Adipocyte (in vitro differentiated cells): Measurements from ENCODE around the gene COL13A1.

Experiments used
- DNase-seq: peaks from one replicate; pipeline ENCODE4 v3.0.0-alpha.2; 2015; ENCODE audit warnings: low read depth
- H3K27me3 ChIP-seq: replicated peaks from 2 replicates; pipeline ENCODE4 v1.7.0; 2013; ENCODE audit warnings: mild to moderate bottlenecking, low read length, moderate library complexity; ENCODE audit not compliant: control insufficient read depth, insufficient read depth
- H3K36me3 ChIP-seq: 2 replicates; pipeline ENCODE4 v1.7.0; 2013; ENCODE audit warnings: low read length, mild to moderate bottlenecking, moderate library complexity; ENCODE audit not compliant: control insufficient read depth, insufficient read depth, severe bottlenecking
- H3K4me1 ChIP-seq: 2 replicates; pipeline ENCODE4 v1.7.0; 2013; ENCODE audit warnings: mild to moderate bottlenecking, low read length, moderate library complexity; ENCODE audit not compliant: control insufficient read depth, insufficient read depth
- H3K4me3 ChIP-seq: 2 replicates; pipeline ENCODE4 v1.7.0; 2013; ENCODE audit warnings: mild to moderate bottlenecking, low read length, moderate library complexity
- H3K9ac ChIP-seq: 2 replicates; pipeline ENCODE4 v1.7.0; 2013; ENCODE audit warnings: mild to moderate bottlenecking, low read length, moderate library complexity
- H3K9me3 ChIP-seq: 2 replicates; pipeline ENCODE4 v1.7.0; 2013; ENCODE audit warnings: mild to moderate bottlenecking, low read length, moderate library complexity; ENCODE audit not compliant: control insufficient read depth

The COL13A1 gene

DNA sequence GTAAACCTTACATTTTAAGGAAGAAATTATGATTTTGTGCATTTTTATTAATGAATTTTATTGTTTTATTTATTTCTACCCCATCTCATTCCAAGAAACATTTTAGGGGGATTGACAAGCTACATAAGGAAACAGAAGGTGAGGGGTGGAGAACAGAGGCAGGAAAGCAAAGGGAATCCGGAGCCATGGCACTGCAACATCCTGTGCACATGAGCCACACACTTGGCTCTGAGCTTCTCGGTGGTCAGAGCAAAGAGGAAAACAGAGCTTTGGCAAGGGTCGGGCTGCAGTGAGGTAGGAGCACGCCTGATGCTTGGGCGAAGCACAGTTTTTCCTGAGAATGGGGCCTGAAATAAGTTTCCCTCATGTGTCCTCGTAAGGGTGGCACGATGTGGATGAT lies 68.9 kb downstream of the COL13A1 start:
- H3K9me3 ChIP-seq, result no peaks in the 10 kb centered on the region

DNA sequence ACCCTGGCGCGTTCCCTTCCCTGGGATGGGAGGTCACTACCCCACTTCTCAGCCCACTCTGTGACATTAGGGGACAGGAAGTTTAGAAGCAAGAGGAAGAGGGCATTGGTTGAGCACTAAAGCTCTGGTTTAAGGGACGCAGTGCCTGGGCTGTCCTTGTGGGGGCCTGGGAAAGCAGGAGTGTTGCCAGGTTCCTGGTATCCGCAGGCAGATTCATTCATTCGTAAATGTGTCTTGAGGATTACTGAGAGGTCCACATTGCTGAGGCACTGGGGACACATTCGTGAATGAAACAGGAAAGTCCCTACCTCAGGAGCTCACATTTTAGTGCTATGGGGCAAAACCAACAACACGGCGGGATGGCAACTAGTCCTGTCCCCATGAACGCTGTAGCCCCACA lies 69.4 kb downstream of the COL13A1 start:
- H3K27me3 ChIP-seq, result no peaks in the 10 kb centered on the region
- no peaks in the 10 kb centered on the region for H3K36me3 ChIP-seq
- H3K4me3 ChIP-seq, result no peak overlapping the region
- peaks cover 23% of the 10 kb centered on the region for H3K4me1 ChIP-seq
- DNase-seq, result no peak
- H3K9me3 ChIP-seq, result no peaks in the 10 kb centered on the region
- no peak overlapping the region for H3K9ac ChIP-seq

More for the DNA sequence above, 68.9 kb downstream of the COL13A1 start:
- no peak overlapping the region for H3K4me3 ChIP-seq
- peaks cover 23% of the 10 kb centered on the region for H3K4me1 ChIP-seq
- H3K9ac ChIP-seq, result no peak overlapping the region
- H3K36me3 ChIP-seq, result no peaks in the 10 kb centered on the region
- H3K27me3 ChIP-seq, result no peaks in the 10 kb centered on the region
- no peak for DNase-seq

DNA sequence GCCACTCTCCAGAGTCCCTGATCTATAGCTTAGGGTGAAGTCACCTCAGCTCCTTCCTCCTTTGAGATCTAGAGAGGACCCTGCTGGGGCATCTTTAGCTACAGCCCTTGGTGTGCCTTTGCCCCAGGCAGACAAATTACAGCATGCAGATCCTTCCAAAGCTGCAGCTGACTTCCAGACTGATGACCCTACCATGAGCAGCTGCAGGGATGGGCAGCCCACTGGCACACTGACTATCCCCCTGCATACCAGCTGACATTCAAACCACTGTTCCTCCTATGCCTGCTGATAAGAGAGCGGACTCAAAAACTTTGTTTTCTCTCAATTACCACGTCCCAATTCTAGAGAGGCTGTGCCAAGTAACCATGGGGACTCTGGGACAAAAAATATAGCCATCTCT lies 70.6 kb downstream of the COL13A1 start:
- peaks cover 13% of the 10 kb centered on the region for H3K4me1 ChIP-seq
- H3K9ac ChIP-seq, result no peak overlapping the region
- H3K36me3 ChIP-seq, result no peaks in the 10 kb centered on the region
- DNase-seq, result no peak
- no peak overlapping the region for H3K4me3 ChIP-seq
- H3K9me3 ChIP-seq, result no peaks in the 10 kb centered on the region
- no peaks in the 10 kb centered on the region for H3K27me3 ChIP-seq

DNA sequence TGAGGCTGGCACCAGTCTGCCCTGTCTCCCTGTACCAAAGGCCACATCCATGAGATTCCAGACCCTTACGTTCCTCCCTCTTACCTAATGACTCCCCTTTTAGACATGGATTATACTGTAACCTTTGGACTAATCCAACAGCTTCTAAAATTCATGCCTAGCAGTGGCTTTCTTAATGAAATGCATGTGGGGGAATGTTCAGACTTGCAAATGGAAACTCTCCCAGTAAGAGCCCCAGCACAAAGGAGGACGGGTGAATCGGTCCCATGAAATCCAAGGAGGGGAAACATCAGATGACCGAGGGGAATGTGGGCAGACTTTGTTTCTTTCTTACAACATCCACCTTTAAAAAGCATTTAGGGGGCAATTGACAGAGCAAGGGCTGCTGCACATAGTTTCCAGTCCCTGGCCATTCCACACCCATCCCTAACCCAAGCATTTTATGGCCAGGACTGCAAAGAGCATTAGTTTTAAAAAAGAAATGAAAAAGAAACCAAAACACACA lies 71.5 kb downstream of the COL13A1 start:
- Histone ChIP-seq H3K4me3 (no peak overlapping the region), H3K27me3 (no peaks in the 10 kb centered on the region)

DNA sequence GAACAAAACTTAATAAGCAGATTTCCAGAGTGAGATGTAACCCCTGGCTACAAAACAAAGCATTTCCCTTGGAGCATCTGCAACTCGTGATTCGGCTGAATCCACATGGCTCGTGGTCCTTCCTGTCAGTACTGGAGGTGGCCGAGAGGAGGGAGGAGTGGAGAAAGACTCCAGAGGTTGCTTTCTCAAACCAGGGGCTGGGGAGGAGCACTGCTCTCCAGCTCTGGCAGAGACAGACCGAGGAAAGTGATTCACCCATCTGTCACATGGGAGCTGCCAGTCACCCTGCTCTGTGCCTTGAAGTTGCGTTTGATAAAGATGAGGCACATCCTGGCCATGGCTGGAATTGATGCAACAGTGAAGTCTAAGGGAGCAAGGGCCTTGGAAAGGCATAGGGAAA lies 72.7 kb downstream of the COL13A1 start:
- H3K36me3 ChIP-seq, result no peaks in the 10 kb centered on the region
- no peak overlapping the region for H3K4me3 ChIP-seq
- H3K4me1 ChIP-seq, result peaks cover 13% of the 10 kb centered on the region
- DNase-seq, result peak; percentile 25
- no peaks in the 10 kb centered on the region for H3K9me3 ChIP-seq
- H3K9ac ChIP-seq, result no peak overlapping the region
- no peaks in the 10 kb centered on the region for H3K27me3 ChIP-seq

More for the DNA sequence above, 71.5 kb downstream of the COL13A1 start:
- H3K36me3 ChIP-seq, result no peaks in the 10 kb centered on the region
- H3K9me3 ChIP-seq, result no peaks in the 10 kb centered on the region
- DNase-seq, result peak; percentile 21
- no peak overlapping the region for H3K9ac ChIP-seq
- peaks cover 17% of the 10 kb centered on the region for H3K4me1 ChIP-seq

DNA sequence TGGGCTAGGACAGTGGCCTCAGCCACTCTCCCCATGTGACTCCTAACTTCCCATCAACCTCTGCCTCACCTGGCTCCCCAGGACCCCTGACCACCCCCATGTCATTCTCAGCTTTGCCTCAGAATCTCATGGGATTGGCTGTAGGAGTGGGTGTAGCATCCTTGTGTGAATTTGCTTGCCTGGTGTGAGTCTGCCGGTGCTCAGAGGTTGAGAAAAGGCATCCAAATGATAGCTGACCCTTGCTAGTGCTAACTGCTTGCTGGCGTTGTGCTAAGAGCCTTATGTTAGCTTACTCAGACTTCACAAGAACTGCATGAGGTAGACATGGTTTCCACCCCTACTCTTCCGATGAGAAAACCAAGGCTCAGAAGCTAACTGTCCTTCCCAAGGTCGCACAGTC lies 74.2 kb downstream of the COL13A1 start:
- no peak overlapping the region for H3K9ac ChIP-seq
- H3K4me3 ChIP-seq, result no peak overlapping the region
- H3K27me3 ChIP-seq, result no peaks in the 10 kb centered on the region
- no peaks in the 10 kb centered on the region for H3K9me3 ChIP-seq
- peaks cover 9% of the 10 kb centered on the region for H3K4me1 ChIP-seq
- H3K36me3 ChIP-seq, result no peaks in the 10 kb centered on the region
- DNase-seq, result no peak

DNA sequence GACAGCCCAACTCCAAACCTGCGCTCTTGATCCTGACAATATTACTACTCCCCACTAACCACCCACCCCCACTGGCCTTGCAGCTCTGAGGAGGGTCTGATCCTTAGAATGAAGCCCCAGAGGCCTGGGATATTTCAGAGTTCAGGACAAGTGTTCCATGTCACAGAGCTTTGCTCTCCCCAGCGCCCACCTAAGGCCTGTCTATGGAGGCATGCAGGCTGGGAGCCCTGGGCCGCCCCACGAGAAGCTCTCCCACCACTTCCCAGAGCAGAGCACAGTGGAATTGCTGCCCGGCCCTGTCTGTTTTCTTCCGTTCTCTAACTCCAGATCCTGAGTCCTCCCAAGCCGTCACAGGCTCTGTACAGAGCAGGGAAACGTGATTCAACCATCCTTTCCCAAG lies 74.6 kb downstream of the COL13A1 start:
- no peaks in the 10 kb centered on the region for H3K36me3 ChIP-seq
- no peaks in the 10 kb centered on the region for H3K27me3 ChIP-seq
- DNase-seq, result no peak
- no peak overlapping the region for H3K9ac ChIP-seq
- H3K4me3 ChIP-seq, result no peak overlapping the region
- peaks cover 9% of the 10 kb centered on the region for H3K4me1 ChIP-seq
- H3K9me3 ChIP-seq, result no peaks in the 10 kb centered on the region

DNA sequence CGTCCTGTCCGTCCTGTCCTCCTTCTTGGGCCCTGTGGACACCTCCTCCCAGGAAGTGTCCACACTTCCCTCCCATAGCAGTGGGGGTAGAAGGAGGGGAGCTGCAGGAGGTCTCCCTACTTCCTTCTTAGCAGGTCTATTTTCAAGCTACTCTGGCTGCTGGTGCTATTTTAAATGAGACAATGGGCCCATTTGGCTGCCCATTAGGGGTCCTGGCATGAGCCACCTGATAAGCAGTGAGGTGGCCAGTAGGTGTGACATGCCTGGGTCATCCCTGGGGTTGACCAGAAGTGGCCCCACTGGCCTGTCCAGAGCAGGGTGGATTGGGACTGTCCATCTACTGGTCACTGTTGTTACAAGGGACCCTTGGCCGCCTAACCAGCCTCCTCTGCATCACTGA lies 75.2 kb downstream of the COL13A1 start:
- Histone ChIP-seq H3K9ac (no peak overlapping the region), H3K4me1 (peaks cover 9% of the 10 kb centered on the region), H3K9me3 (no peaks in the 10 kb centered on the region), H3K4me3 (no peak overlapping the region), H3K27me3 (no peaks in the 10 kb centered on the region), H3K36me3 (no peaks in the 10 kb centered on the region)
- DNase-seq, result no peak

DNA sequence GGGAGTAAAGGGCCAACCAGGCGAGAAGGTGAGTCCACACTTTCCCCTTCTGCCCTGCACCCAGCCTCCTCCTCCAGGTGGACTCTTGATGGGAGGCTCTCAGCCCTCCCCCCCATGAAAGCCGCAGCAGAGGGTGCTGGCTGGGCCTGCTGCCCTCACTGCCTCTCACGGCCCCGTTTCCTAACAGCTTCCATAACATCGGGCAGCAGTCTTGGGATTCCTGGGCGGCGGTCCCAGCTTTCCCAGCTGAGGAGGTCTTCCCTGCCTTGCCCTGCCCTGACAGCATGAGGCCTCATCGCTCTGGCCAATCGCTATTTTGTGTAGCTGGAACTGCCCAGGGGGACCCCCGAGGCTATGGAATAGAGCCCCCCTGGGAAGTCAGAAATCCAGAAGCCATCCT lies 76.3 kb downstream of the COL13A1 start:
- H3K27me3 ChIP-seq, result no peaks in the 10 kb centered on the region
- no peaks in the 10 kb centered on the region for H3K9me3 ChIP-seq
- H3K4me3 ChIP-seq, result no peak overlapping the region
- H3K36me3 ChIP-seq, result no peaks in the 10 kb centered on the region
- H3K9ac ChIP-seq, result no peak overlapping the region
- H3K4me1 ChIP-seq, result peaks cover 9% of the 10 kb centered on the region
- no peak for DNase-seq

DNA sequence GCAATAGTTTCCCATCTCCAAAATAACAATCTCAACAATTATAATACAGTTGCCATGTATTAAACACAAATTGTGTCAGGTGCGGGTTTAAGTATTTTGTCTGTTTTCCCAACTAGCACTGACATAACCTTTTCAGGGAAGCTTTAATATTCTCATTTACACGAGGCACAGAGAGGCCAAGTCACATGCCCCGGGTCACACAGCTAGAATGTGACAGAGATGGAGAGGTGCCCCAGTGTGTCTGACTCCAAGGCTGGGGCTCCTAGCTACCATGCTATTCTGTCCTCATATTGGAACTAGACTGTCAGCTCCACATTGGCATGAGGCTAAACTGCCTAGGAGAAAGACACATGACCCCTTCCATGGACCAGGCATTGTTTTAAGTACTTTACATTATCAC lies 77.2 kb downstream of the COL13A1 start:
- Histone ChIP-seq H3K9ac (no peak overlapping the region), H3K9me3 (no peaks in the 10 kb centered on the region), H3K4me3 (no peak overlapping the region), H3K27me3 (no peaks in the 10 kb centered on the region), H3K36me3 (no peaks in the 10 kb centered on the region), H3K4me1 (peaks cover 13% of the 10 kb centered on the region)
- no peak for DNase-seq

DNA sequence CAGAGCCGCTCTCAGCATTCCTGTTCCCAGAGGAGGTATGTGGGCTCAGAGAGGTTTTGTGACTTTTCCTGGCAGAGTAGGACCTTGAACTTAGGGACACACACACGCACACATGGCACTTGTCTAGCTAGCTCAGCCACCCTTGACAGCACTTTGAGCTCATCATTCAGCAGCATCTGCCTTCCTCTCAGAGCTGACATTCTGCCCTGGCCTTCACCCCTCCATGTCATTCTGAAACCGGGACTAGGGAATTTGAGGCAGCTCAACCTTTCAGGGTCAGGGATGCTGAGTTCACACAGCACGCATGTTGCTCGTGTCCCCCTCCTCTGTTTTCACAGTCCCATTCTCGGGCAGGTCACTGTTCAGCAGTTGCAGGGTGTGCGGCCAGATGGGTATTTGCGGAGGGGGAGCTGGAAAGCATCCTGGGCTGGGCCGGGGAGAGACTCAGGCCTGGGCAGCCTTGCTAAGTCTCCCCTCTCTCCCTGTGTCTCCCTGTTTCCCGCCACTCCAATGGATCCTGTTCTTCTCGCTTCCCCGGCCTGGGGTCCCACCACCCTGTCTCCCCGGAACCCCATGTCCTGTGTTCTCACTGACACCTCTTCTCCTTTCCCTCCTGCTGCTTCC lies 78.0 kb downstream of the COL13A1 start:
- H3K36me3 ChIP-seq, result no peaks in the 10 kb centered on the region
- no peaks in the 10 kb centered on the region for H3K9me3 ChIP-seq
- no peaks in the 10 kb centered on the region for H3K27me3 ChIP-seq
- peaks cover 16% of the 10 kb centered on the region for H3K4me1 ChIP-seq
- no peak for DNase-seq
- no peak overlapping the region for H3K9ac ChIP-seq
- no peak overlapping the region for H3K4me3 ChIP-seq
